ENCODE data around the gene EIF4E2.

GRCh38 chr2:232511336-232511890 lies 39.1 kb upstream of the EIF4E2 start:
- TF ChIP-seq, protein P1, sequence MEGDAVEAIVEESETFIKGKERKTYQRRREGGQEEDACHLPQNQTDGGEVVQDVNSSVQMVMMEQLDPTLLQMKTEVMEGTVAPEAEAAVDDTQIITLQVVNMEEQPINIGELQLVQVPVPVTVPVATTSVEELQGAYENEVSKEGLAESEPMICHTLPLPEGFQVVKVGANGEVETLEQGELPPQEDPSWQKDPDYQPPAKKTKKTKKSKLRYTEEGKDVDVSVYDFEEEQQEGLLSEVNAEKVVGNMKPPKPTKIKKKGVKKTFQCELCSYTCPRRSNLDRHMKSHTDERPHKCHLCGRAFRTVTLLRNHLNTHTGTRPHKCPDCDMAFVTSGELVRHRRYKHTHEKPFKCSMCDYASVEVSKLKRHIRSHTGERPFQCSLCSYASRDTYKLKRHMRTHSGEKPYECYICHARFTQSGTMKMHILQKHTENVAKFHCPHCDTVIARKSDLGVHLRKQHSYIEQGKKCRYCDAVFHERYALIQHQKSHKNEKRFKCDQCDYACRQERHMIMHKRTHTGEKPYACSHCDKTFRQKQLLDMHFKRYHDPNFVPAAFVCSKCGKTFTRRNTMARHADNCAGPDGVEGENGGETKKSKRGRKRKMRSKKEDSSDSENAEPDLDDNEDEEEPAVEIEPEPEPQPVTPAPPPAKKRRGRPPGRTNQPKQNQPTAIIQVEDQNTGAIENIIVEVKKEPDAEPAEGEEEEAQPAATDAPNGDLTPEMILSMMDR (IDR thresholded peaks at IDR 0.05), result no peak
- no peak for TF ChIP-seq EP300 (IDR thresholded peaks at IDR 0.05)

All from upper lobe of left lung (tissue), 4 donors.